IPS DF 6.9 (cell line): ENCODE results near the gene CELF1.

ENCODE experiments used
- DNase-seq: peaks from one replicate; pipeline ENCODE4 v3.0.0-alpha.2; 2013; ENCODE audit warnings: low read depth, low spot score
- H3K27ac ChIP-seq: one replicate; pipeline ENCODE4 v1.5.1; 2013; ENCODE audit warnings: low read length, control low read depth
- H3K27me3 ChIP-seq: 2 replicates; pipeline ENCODE4 v1.6.1; 2013; ENCODE audit warnings: mild to moderate bottlenecking, low read length; ENCODE audit not compliant: control insufficient read depth, insufficient read depth
- H3K36me3 ChIP-seq: 2 replicates; pipeline ENCODE4 v1.6.1; 2013; ENCODE audit warnings: low read length; ENCODE audit not compliant: control insufficient read depth, insufficient read depth
- H3K4me1 ChIP-seq: 2 replicates; pipeline ENCODE4 v1.6.1; 2013; ENCODE audit warnings: low read length; ENCODE audit not compliant: control insufficient read depth, insufficient read depth
- H3K4me3 ChIP-seq: 2 replicates; pipeline ENCODE4 v1.5.1; 2013; ENCODE audit warnings: mild to moderate bottlenecking, low read length
- H3K9me3 ChIP-seq: 2 replicates; pipeline ENCODE4 v1.6.1; 2013; ENCODE audit warnings: low read length, inconsistent platforms; ENCODE audit not compliant: control insufficient read depth, insufficient read depth
- WGBS: extraction: QIAGEN DNeasy Blood & Tissue Kit; methylation state at CpG from one replicate; pipeline ENCODE4 v1.1.7; 2013; ENCODE audit warnings: mixed read lengths, missing lambda C conversion rate; ENCODE audit not compliant: insufficient read length, insufficient coverage; 5-methylcytosine and 5-hydroxymethylcytosine counted together

The CELF1 gene

DNA sequence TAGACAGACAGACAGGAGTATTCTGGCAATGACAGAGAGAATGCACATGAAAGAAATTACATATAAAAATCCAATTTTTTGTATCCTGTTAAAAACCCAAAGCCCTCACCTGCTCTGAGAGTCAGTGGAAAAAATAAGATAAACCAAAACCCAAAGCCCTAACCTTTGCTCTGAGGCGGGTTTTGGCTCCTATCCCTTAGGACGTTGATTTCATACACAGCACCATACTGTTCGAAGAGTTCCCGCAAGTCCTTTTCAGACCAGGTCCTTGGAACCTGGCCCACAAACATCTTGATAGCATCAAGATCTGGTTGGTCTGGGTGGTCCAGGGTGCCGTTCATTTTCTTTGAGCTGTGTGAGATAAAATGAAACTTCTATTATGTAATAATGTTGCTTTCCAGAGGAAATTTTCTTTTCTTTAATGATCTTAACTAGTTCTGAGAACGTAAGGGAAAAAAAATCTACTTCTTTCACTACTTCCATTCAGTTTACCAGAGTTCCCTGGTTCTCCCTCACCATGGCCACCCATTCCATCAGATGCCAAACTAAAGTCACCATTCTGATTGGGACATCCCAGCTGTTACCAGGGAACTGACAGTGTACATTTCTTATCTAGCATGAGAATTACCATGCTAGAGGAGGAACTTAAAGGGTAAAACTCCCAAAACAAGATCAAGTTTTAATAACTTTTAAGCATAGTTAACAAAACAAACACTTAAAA lies 64.1 kb downstream of the CELF1 start:
- no peak for DNase-seq
- Histone ChIP-seq H3K4me1 (no peaks in the 10 kb centered on the region), H3K9me3 (no peaks in the 10 kb centered on the region), H3K27ac (no peak overlapping the region), H3K4me3 (no peak overlapping the region), H3K36me3 (peaks cover 10% of the 10 kb centered on the region), H3K27me3 (no peaks in the 10 kb centered on the region)
- no CpG with 5 or more reads among the region's 6 CpGs for WGBS

DNA sequence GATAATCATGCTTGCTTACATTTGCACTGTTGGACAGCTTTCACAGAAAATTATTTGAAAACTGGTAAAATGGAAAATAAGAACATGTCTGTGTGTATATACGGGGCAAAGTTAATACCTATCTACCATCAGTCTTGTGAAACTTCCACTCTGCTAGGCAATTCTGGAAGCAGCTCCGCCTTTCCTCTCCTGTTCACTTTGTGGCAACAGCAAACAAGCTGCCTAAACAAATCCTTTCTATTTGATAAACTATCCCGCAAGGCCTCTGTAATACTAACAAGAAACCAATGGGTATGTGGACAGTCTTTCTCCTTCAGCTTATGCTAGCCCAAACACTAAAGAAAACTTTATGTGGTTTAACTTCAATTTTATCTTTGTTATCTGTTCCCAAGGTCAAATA lies 64.8 kb downstream of the CELF1 start:
- WGBS, result no CpG with 5 or more reads among the region's 3 CpGs
- peaks cover 15% of the 10 kb centered on the region for H3K36me3 ChIP-seq
- no peaks in the 10 kb centered on the region for H3K9me3 ChIP-seq
- H3K4me3 ChIP-seq, result no peak overlapping the region
- no peaks in the 10 kb centered on the region for H3K4me1 ChIP-seq
- H3K27ac ChIP-seq, result no peak overlapping the region
- DNase-seq, result no peak
- no peaks in the 10 kb centered on the region for H3K27me3 ChIP-seq

DNA sequence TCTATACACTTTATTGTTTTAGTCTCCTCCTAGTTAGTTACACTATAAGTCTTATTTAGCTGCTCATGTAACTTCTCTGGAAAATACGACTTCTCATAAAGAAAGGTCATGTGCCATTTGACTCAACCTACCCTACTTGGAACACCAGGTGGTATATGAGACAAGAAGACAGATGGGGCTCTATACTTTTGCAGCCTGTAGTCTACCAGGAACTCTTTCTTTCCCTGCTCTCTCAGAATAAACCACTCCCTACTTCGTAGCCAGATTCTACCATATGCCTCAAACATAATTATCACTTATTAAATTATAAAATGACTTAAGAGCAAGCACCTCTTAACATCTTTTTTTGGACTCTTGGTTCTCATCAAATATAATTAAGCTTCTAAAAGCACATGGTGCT lies 65.5 kb downstream of the CELF1 start:
- H3K27ac ChIP-seq, result no peak overlapping the region
- no peaks in the 10 kb centered on the region for H3K27me3 ChIP-seq
- no peak for DNase-seq
- H3K9me3 ChIP-seq, result no peaks in the 10 kb centered on the region
- no peaks in the 10 kb centered on the region for H3K4me1 ChIP-seq
- H3K4me3 ChIP-seq, result no peak overlapping the region
- H3K36me3 ChIP-seq, result peaks cover 20% of the 10 kb centered on the region
- 100% methylated on average over 1 of the region's 2 CpGs for WGBS

DNA sequence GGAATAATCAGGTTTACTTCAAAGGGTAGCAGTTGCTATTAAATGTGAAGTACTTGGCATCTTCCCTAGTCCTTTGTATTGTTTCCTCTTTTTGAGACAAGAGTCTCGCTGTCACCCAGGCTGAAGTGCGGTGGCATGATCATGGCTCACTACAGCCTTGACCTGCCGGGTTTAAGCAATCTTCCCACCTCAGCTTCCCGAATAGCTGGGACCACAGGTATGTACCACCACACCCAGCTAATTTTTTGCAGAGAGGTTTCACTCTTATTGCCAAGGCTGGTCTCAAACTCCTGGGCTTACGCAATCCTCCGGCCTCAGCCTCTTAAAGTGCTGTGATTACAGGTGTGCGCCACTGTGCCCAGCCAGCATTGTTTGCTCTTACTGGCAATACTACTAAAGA lies 67.8 kb downstream of the CELF1 start:
- Histone ChIP-seq H3K27ac (no peak overlapping the region), H3K9me3 (no peaks in the 10 kb centered on the region), H3K36me3 (peaks cover 20% of the 10 kb centered on the region), H3K4me3 (no peak overlapping the region), H3K27me3 (no peaks in the 10 kb centered on the region), H3K4me1 (no peaks in the 10 kb centered on the region)
- DNase-seq, result no peak
- WGBS, result no CpG with 5 or more reads among the region's 7 CpGs

DNA sequence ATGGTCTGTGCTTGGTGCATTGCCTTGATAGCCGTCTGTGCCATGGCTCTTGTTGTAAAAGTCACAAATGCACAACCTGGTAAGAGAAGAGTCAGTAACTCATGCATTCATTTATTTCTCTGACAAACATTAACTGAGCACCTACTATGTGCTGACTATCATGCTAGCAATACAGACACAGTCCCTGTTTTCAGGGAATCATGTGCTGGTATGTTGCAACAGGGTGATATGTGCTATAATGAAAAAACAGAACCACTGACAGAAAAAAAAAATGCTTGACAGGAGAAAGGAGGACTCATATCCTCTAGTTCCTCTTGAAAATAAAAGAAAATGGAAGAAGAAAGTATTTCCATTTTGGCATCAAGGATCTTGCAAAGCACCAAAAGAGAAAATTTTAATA lies 69.5 kb downstream of the CELF1 start:
- WGBS, result no CpG with 5 or more reads among the region's 1 CpG
- H3K4me1 ChIP-seq, result no peaks in the 10 kb centered on the region
- H3K9me3 ChIP-seq, result no peaks in the 10 kb centered on the region
- H3K4me3 ChIP-seq, result no peak overlapping the region
- no peak overlapping the region for H3K27ac ChIP-seq
- H3K36me3 ChIP-seq, result peaks cover 25% of the 10 kb centered on the region
- no peak for DNase-seq
- no peaks in the 10 kb centered on the region for H3K27me3 ChIP-seq

DNA sequence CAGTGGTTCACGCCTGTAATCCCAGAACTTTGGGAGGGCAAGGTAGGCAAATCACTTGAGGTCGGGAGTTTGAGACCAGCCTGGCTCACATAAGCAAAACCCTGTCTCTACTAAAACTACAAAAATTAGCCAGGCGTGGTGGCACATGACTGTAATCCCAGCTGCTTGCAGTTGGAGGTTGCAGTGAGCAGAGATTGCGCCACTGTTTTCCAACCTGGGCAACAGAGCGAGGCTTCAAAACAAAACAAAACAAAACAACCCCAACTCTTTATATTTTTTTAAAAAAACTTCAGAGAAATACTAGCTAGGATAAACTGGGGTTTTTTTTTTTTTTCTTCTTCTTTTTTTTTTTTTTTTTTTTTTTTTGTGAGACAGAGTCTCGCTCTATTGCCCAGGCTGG lies 72.2 kb downstream of the CELF1 start:
- Histone ChIP-seq H3K9me3 (no peaks in the 10 kb centered on the region), H3K27me3 (no peaks in the 10 kb centered on the region), H3K4me3 (no peak overlapping the region), H3K27ac (no peak overlapping the region), H3K36me3 (peaks cover 37% of the 10 kb centered on the region), H3K4me1 (no peaks in the 10 kb centered on the region)
- DNase-seq, result no peak
- no CpG with 5 or more reads among the region's 6 CpGs for WGBS

DNA sequence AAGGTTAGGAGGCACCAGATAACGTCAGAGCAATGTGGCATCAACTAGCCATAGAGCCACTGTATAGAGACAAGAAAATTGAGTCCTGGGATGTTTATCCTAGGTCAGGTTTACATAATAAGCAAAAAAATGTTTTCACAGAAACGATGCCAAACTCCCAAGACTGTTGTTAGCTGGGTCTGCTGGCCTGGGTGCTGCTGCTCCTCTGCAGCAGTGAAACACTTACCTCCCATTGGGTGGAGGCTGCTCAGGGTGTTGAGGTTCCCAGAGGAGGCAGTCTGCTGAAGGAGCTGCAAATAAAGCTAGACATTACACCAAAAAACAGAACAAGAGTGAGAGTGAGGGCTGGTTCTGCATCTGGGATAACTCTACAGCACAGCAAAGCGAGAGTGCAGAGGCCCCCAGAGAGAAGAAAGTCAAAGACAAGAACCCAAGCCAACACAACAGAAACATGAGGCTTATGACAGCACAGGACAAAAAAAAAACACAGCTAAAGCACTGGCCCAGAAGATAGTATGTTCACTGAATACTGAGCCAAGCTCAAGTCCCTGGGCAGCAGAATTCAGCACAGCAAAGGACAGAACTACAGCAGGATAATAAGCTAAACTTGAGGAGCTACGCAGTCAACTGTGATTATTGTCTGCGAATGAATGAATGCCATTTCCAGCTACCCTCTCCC lies 74.1 kb downstream of the CELF1 start:
- Histone ChIP-seq H3K4me3 (no peak overlapping the region), H3K36me3 (peaks cover 30% of the 10 kb centered on the region), H3K27ac (no peak overlapping the region), H3K27me3 (no peaks in the 10 kb centered on the region), H3K4me1 (no peaks in the 10 kb centered on the region), H3K9me3 (no peaks in the 10 kb centered on the region)
- DNase-seq, result no peak
- WGBS, result no CpG with 5 or more reads among the region's 5 CpGs

DNA sequence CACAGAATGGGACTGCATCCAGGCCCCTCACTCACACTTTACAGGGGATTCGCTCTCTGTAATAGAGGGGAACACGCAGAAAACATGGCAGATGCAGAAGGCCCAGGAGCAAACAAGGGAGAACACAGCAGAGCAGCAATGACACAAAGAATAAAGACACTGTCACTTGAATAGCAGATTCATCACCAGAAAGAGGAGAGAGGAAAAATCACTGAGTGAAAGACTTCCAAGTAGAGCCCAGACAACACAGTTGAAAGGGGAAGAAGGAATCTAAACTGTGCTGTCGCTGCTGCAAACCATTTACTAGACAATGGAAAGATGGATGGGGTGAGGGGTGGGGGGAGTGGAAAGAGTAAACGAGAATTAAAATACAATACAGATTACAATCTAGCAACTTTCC lies 75.2 kb downstream of the CELF1 start:
- no CpG with 5 or more reads among the region's 4 CpGs for WGBS
- no peak overlapping the region for H3K4me3 ChIP-seq
- H3K36me3 ChIP-seq, result peaks cover 27% of the 10 kb centered on the region; the same call in 1 of the 2 replicates
- DNase-seq, result no peak
- no peaks in the 10 kb centered on the region for H3K27me3 ChIP-seq
- no peaks in the 10 kb centered on the region for H3K9me3 ChIP-seq
- no peak overlapping the region for H3K27ac ChIP-seq
- no peaks in the 10 kb centered on the region for H3K4me1 ChIP-seq

DNA sequence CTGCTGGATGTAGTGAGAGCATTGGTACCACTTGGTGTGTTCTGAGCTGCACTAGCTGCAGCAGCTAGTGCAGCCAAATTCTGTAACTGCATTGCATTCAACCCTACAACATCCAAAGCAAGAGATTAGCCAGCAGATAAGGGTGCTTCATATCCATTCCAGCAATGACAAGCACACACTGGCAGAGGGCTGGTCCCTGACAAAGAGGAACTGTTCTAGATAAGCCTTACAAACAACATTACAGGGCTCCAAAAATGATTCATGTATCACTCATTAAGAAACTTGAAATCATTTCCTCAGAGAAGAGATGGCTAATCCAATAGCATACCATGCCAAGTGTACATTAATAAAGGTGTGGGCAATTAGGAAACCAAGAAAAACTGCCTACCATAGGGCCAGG lies 75.6 kb downstream of the CELF1 start:
- no peaks in the 10 kb centered on the region for H3K4me1 ChIP-seq
- H3K27me3 ChIP-seq, result no peaks in the 10 kb centered on the region
- no peaks in the 10 kb centered on the region for H3K9me3 ChIP-seq
- no peak overlapping the region for H3K27ac ChIP-seq
- H3K36me3 ChIP-seq, result peaks cover 27% of the 10 kb centered on the region; the same call in 1 of the 2 replicates
- no peak for DNase-seq
- H3K4me3 ChIP-seq, result no peak overlapping the region

DNA sequence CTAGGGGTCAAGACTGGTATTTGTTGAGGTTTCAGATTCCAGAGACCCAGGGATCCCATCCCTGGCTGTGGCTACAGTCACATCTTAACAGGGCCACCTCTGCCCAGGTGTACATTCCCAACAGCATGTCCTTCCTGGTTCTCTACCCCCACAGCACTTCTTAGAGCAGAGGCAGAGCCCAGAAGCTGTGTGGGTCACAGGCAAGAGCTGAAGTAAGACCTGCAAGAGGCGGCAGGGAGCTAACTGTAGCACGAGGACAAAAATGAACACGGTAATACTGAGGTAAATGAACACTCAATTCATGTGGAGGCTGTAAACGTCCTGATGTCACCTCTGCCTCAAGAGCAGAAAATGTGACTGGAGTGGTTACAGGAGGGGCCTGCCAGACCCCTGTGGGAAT lies 82.3 kb downstream of the CELF1 start:
- Histone ChIP-seq H3K27ac (no peak overlapping the region), H3K27me3 (no peaks in the 10 kb centered on the region), H3K9me3 (no peaks in the 10 kb centered on the region), H3K4me1 (peaks cover 7% of the 10 kb centered on the region; the same call in 1 of the 2 replicates), H3K4me3 (no peak overlapping the region), H3K36me3 (peaks cover 19% of the 10 kb centered on the region)
- no peak for DNase-seq
- WGBS, result no CpG with 5 or more reads among the region's 4 CpGs
